ENCODE results near the gene AQP2. TPM values are rescaled to one million over a fixed set of nuclear protein-coding genes. Genes with fewer than 3 reads are reported as not detected.

Gene AQP2
- total RNA-seq, 3 donors from 2014 or later (not counting 1 experiment from before 2014, with no cell fraction given): not detected

GRCh38 chr12:49979791-49980190 lies 29.3 kb downstream of the AQP2 start:
- no peaks in the 10 kb centered on the region for H3K36me3 Mint-ChIP-seq
- H3K4me1 ChIP-seq (ENCODE audit: control insufficient read depth, insufficient read depth, low read length): peaks cover 10% of the 10 kb centered on the region
- H3K36me3 ChIP-seq (ENCODE audit: control insufficient read depth, insufficient read depth, low read length): no peaks in the 10 kb centered on the region
- no peaks in the 10 kb centered on the region for H3K4me1 Mint-ChIP-seq
- H3K27me3 ChIP-seq (ENCODE audit: control insufficient read depth, insufficient read depth, low read length): no peaks in the 10 kb centered on the region
- intact Hi-C loops (cut with micrococcal nuclease): no loop called here
- no peak for TF ChIP-seq CTCF (IDR thresholded peaks at IDR 0.05)
- no peak overlapping the region for H3K4me3 ChIP-seq (ENCODE audit: low read length)
- 93% methylated on average over 2 of the region's 3 CpGs for WGBS (ENCODE audit: insufficient coverage)
- ATAC-seq: no peak
- no peak for DNase-seq
- H3K27ac Mint-ChIP-seq: no peak overlapping the region
- no peak overlapping the region for H3K27ac ChIP-seq (ENCODE audit: low read length)
- H3K9me3 Mint-ChIP-seq: no peaks in the 10 kb centered on the region
- no peaks in the 10 kb centered on the region for H3K9me3 ChIP-seq (ENCODE audit: control insufficient read depth, insufficient read depth, low read length)
- no peaks in the 10 kb centered on the region for H3K27me3 Mint-ChIP-seq (ENCODE audit: low read depth in 2 of 2)
- H3K4me3 Mint-ChIP-seq: no peak overlapping the region

DNA sequence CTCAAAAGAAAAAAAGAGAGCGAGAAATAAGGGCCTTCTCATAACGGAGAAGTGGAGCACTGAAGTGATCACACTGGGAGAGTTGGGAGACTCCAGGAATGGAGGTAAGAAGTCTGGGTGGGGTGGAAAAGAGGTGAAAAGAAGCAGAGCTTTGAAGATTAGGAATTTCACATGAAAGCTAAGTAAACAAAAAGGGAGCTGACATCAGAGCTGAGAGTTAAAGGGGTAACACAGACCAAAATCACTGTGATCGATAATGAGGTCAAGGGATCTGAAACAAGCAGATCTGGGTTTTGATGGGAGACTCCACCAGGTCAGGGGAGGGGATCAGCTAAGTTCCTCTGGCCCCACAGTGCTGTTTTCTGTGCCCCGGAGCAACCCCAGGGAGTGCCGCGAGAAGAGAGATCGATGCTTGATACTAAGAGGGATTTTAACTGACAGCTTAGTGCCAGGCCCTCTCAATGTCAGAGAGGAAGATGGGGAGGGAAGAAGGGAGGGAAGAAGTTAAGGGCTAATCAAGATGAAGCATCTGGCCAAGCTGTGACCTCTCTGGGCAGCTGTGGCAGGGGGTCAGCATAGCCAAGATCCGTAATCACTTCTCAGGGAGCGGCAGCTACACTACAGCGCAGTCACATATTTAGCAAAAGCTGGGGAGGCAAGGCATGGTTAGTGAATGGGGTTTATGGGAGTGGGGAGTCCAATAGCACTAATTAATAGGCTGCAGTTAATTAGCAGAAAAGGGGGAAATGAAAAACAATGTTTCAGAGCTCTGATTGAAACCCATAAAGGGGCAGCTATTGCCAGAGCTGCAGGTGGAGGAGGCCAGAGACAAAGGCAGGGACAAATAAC lies 30.2 kb downstream of the AQP2 start:
- intact Hi-C loops (cut with micrococcal nuclease): no loop called here
- Mint-ChIP-seq H3K36me3 (no peaks in the 10 kb centered on the region), H3K4me3 (no peak overlapping the region), H3K27ac (no peak overlapping the region), H3K27me3 (ENCODE audit: low read depth in 2 of 2) (no peaks in the 10 kb centered on the region), H3K9me3 (no peaks in the 10 kb centered on the region), H3K4me1 (no peaks in the 10 kb centered on the region)
- DNase-seq: no peak
- no peak for TF ChIP-seq CTCF (IDR thresholded peaks at IDR 0.05)
- Histone ChIP-seq H3K4me3 (ENCODE audit: low read length) (no peak overlapping the region), H3K4me1 (ENCODE audit: control insufficient read depth, insufficient read depth, low read length) (peaks cover 10% of the 10 kb centered on the region), H3K27ac (ENCODE audit: low read length) (no peak overlapping the region), H3K36me3 (ENCODE audit: control insufficient read depth, insufficient read depth, low read length) (no peaks in the 10 kb centered on the region), H3K27me3 (ENCODE audit: control insufficient read depth, insufficient read depth, low read length) (no peaks in the 10 kb centered on the region), H3K9me3 (ENCODE audit: control insufficient read depth, insufficient read depth, low read length) (no peaks in the 10 kb centered on the region)
- no peak for ATAC-seq
- WGBS (ENCODE audit: insufficient coverage): 98% methylated on average over 10 of the region's 10 CpGs

GRCh38 chr12:49982246-49983087 lies 31.9 kb downstream of the AQP2 start:
- DNase-seq: no peak
- H3K27me3 Mint-ChIP-seq (ENCODE audit: low read depth in 2 of 2): no peaks in the 10 kb centered on the region
- Histone ChIP-seq H3K27me3 (ENCODE audit: control insufficient read depth, insufficient read depth, low read length) (no peaks in the 10 kb centered on the region), H3K9me3 (ENCODE audit: control insufficient read depth, insufficient read depth, low read length) (no peaks in the 10 kb centered on the region), H3K4me1 (ENCODE audit: control insufficient read depth, insufficient read depth, low read length) (peaks cover 10% of the 10 kb centered on the region), H3K27ac (ENCODE audit: low read length) (no peak overlapping the region), H3K36me3 (ENCODE audit: control insufficient read depth, insufficient read depth, low read length) (no peaks in the 10 kb centered on the region), H3K4me3 (ENCODE audit: low read length) (no peak overlapping the region)
- no peaks in the 10 kb centered on the region for H3K9me3 Mint-ChIP-seq
- H3K27ac Mint-ChIP-seq: no peak overlapping the region
- no peak overlapping the region for H3K4me3 Mint-ChIP-seq
- intact Hi-C loops (cut with micrococcal nuclease): no loop called here
- TF ChIP-seq CTCF (IDR thresholded peaks at IDR 0.05): no peak
- no peaks in the 10 kb centered on the region for H3K36me3 Mint-ChIP-seq
- 79% methylated on average over 7 of the region's 7 CpGs for WGBS (ENCODE audit: insufficient coverage)
- H3K4me1 Mint-ChIP-seq: no peaks in the 10 kb centered on the region
- ATAC-seq: no peak
